ENCODE data around the gene BMPR1A.
"Not testable (repeated sequence)": the region's sequence is repeated elsewhere in the genome, so short reads cannot be mapped to it uniquely, and the experiment has no call there.

The BMPR1A gene

DNA sequence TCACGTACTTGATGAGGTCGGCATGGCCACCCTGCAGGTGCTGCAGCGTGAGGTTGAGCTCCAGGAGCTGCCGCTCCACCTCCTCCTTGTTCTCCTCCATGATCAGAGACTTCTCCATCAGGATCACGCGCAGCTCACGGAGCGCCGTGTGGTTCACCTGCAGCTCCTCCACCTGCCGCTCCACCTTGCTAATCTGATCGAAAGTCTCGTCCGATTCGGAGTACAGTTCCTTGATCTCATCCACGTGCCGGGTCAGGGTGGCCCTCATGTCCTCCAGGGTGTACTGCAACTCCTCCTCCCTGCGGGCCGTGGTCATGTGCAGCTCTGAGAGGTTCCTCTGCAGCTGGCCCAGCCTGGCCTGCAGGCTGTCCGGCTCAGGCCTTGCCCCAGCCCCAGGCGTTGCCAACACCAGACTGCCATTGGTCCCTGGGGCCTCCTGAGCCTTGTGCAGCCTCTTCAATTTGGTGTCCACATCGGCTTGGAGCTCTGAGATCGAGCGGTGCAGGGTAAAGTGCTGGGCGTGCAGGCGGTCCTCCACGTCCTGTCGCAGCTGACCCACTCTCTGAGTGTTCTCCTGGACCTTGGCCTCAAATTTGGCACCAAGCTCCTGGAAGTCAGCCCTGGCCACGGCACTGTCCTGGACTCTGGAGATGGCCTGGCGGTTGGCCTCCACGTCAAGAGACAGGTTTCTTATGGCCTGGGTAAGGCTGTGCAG is 187.1 kb downstream of the BMPR1A start:
- DNase-seq = no peak

DNA sequence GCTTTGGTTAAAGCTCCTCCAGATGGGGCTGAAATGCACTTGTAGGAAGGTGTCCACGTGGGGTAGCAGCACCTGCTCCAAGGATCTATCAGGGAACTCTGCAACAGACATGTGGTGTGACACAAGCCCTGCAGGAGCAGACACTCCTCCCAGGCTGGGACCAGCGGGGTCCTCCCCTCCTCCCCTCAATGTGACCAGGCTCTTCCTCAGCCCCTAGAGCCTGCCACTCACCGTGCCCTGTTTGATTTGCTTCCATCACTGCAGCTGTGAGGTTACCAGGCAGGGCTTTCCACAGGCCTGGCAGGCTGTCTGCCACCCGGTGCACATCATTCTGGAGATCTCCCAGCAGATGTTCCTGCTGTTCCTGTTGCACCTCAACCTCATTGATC is 187.6 kb downstream of the BMPR1A start:
- DNase-seq = no peak

GRCh38 chr10:86944471-86944870 is 188.1 kb downstream of the BMPR1A start:
- DNase-seq = no peak

DNA sequence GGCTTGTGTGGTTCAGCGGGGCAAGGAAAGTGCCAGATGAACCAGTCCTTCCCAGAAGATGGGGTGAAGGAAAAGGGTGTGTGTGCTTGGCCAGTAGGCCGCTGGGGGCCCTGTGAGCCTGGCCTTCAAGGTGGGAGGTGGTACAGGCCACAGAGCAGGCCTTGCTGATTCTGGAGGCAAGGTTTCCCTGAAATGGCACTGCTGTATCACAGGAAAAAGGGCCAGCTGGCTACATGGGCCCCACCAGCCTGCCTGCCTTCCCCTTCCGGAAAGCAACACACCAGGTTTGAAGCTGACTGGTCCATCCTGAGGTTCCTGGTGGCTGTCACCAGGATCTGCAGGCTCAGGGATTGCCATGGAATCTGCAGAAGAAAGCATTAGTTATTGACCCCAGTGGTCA is 188.5 kb downstream of the BMPR1A start:
- DNase-seq = no peak

DNA sequence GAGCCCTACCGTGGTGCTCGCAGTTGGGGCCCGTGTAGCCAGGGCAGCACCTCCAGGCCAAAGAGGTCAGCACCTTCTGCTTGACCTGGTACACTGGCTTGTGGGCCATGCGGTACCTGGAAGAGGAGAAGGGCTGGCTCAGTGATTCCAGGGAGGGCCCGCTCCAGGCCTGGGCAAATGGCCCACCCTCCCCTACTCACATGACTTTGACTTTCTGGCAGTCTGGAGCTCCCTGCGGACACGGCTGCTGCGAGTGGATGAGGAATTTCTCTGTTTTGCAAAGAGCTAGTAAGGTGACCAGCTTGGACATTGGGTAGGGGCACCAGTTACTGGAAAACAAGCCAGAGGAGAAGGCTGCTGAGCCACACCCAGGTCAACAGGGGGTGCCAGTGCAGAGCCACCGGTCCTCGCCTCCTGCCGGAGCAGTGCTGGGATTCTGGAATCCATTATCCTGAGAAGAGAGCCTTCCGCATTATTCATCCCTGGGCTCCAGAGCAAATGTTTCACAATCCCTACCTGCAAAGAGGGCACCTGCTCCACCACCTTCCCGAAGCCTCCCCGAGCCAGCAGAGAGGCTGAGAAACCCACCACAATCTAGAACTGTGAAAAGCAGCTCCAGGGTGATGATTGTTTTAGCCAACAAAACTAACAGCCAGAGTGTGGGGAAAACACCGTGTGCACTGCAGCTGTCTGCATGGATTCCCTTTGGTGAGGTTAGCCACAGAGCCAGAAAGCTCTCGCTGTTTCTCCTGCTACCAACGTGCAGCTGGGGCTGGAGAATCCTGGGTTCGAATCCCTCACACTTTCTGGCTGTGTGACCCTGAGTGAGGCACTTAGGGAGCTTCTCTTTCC is 189.2 kb downstream of the BMPR1A start:
- DNase-seq = no peak

DNA sequence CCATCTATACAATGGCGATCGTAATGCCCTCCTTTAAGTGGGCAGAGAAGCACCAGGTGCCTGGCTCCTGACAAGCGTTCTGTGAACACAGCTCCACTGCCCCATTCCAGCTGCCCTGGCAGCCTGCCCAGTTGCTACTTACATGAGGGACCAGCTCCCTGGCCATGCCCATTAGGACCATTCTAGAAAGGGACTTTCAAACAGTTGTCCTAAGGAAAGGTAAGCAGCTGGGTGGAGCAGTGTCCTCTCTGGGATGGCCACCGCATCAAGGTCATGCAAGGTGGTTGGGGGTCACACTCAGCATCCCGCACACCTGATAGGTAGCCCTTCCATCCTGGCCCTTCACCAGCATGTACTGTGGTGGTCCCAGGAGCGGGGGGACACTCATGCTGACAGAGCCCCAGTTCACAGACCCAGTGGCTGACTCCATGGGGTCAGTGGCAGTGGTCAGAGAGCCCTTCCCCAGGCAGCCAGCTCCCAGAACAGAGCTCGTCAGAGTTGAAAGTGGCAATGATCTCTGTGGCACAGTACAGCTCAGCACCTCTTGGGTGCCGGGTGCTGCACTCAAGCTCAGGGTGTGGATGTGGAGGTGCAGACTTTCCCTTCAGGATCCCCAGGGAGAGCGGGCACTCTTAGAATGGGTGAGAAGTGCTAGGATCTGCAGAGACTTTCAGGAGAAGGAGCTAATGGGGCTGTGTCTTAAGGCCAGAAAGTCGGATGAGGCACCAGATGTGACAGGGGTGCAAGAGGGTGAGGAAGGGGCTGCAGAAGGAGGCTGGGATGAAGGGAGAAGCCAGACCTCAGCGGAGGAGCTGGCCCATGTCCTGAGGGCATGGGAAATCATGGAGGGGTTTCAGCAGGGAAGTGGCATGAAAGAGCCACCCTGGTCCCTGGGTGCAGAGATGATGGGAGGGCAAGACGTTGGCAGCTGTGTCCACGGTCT is 190.1 kb downstream of the BMPR1A start:
- DNase-seq = no peak

- not testable (repeated sequence) for DNase-seq
These were observed 191.4 kb downstream of the BMPR1A start for GRCh38 chr10:86947806-86948205.

- no peak for DNase-seq
These were observed 193.9 kb downstream of the BMPR1A start for GRCh38 chr10:86950349-86950748.

GRCh38 chr10:86951184-86951761 is 194.9 kb downstream of the BMPR1A start:
- no peak for DNase-seq

DNA sequence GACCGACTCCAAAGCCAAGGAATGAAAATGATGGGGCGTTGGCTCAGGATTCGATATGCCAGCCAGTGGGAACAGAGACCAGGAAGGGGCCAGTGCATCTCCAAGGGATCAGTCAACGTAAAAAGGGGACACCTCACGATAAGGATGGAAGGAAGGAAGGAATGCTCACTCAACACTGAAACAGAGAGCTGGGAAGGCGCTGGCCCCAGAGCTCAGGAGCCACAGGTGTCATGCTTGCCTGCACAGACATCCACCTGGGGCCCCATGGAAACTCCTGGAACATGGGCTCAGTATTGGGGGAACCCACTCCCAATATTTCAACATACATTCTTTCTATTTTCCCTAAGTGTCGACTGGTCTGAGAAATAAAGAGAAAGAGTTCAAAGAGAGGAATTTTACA is 195.7 kb downstream of the BMPR1A start:
- DNase-seq = no peak

DNA sequence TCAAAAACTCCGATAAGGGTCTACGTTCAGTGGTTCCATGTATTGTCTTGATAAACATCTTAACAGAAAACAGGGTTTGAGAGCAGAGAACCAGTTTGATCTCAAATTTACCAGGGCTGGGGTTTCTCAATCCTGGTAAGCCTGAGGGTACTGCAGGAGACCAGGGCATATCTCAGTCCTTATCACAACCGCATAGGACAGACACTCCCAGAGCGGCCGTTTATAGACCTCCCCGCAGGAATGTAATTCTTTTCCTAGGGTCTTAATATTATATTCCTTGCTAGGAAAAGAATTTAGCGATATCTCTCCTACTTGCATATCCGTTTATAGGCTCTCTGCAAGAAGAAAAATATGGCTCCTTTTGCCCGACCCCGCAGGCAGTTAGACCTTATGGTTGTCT is 196.3 kb downstream of the BMPR1A start:
- DNase-seq = not testable (repeated sequence)

- no peak for DNase-seq
These were observed 197.6 kb downstream of the BMPR1A start for GRCh38 chr10:86953747-86954680.

- DNase-seq = no peak
These were observed 198.5 kb downstream of the BMPR1A start for GRCh38 chr10:86954681-86955500.

DNA sequence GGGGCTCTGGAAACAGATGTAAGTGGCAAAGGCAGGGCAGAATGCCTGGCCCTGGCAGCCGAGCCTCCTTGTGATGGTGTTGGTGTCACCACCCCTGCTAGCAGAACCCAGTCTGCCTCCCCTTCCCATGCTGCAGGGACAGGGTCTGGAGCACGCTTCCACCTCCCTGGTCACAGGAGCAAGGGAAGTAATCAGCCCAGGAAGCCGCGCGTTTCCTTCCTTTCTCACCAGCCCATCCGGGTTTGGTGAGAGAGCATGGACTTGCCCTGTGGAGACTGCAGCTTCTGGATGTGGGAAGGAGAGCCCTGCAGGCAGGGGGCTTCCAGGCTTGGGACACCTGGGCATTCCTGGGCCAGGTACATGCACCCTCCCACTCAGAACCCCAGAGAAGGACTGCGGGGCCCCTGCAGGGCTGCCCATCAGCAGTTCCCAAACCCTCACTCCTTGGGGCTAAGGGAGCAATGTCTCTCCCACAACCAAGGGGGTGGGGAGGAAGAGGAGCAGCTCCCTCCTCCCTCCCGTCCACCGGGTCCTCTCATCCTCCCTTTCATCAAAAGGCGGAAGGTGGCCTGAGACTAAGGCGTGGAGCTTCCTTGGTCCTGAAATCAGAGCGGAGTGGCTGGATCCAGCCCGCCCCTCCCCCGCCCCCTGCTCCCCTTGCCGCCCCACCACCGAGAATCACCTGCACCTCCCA is 199.2 kb downstream of the BMPR1A start:
- no peak for DNase-seq

DNA sequence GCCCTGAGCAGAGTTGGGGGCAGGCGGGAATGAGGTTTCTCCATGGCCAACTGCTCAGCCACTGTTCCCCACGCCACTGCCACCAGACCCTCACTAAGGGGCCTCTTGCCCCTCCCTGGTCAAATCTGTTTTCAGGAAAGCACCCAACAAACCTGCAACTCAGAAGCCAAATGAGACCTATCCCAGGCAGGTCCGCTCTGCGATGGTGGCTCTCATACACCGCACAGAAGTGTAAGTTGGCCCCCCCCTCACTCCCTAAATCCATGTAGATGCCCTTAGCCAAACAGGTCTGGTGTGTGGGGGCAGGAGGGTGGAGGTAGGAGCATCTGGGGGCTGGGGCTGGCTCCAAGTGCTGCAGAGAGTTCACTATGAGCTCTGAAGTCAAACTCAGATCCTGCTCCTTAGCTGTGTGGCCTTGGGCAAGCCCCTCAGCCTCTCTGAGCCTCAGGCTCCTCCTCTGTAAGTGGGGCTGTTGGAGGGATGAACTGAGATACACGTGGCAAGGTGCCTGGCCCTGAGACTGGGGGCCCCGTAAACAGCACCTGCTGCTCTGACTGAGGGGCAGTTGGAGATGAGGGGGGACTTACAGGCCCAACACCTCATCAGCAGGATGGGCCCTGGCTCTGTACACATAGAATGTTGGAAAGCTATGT is 199.9 kb downstream of the BMPR1A start:
- DNase-seq = no peak

GRCh38 chr10:86956848-86957448 is 200.5 kb downstream of the BMPR1A start:
- DNase-seq = no peak

- no peak for DNase-seq
These were observed 201.2 kb downstream of the BMPR1A start, which contains the start of gene MMRN2 for GRCh38 chr10:86957471-86958115. TSS of gene MMRN2 (minus strand) at chr10:86957615. CDS start at chr10:86957541, 74 bp downstream.

Measured in hematopoietic multipotent progenitor cell treated with erythropoietin and hydrocortisone succinate and interleukin-3 and kit ligand, for 8 days (in vitro differentiated cells).